Activated T-cell treated with anti-CD3 and anti-CD28 coated beads for 24 hours (primary cell): Measurements from ENCODE around the gene GGCX.

ENCODE experiments used
- DNase-seq: peaks from one replicate; pipeline ENCODE4 v3.0.0-alpha.2; 2020; ENCODE audit warnings: low read depth

Gene GGCX

DNA sequence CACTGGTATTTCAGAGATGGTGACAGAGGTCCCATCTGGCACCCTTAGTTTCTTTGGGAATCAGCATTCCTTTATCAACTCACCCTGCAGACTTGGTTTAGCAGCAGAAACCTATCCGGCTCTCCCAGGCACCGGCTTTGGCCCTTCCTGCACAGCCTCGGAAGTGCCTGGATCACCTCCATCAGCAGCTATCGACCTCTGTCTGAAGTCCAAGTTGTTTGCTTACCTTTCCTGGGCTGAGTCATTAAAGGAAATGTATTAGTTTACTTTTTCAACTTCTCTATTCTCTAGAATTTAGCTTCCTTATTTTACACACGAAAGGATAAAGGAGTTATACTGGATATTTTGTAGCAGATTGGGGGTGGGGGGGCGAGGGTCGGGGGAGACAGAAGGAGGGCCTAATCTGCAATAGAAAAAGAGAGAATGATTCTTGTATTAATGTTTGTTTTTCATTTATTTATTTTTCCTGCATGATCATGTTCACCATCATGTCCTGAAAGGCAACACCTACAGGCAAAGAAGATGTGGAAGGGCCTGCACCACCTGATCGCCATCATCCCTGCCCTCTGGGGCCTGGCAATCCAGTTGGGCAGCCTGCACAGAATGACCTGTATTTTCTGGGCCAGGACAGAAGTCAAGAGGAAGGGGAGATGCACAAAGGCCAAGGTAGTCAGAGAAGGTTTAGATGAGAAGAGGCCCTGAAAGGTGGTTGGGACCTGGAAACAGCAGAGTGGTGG, 44.5 kb downstream of the GGCX start:
- DNase-seq: no peak

DNA sequence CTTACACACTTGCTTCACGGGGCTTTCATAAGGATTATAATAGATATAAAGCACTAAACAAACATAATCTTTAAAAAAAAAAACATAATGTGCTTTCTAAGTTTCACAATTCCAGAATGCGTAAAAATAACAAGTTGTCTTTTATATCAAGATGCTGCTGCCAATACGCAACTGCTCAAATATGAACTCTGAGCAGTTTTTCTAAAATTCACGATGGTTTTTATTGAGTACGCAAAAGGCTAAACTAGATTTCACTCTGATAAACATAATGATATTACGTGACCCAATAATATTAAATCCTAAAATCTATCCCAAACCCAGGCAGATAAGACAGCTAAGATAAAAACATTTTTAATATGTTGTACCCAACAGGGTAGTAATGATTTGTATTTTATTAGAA, 47.0 kb downstream of the GGCX start:
- DNase-seq: no peak

DNA sequence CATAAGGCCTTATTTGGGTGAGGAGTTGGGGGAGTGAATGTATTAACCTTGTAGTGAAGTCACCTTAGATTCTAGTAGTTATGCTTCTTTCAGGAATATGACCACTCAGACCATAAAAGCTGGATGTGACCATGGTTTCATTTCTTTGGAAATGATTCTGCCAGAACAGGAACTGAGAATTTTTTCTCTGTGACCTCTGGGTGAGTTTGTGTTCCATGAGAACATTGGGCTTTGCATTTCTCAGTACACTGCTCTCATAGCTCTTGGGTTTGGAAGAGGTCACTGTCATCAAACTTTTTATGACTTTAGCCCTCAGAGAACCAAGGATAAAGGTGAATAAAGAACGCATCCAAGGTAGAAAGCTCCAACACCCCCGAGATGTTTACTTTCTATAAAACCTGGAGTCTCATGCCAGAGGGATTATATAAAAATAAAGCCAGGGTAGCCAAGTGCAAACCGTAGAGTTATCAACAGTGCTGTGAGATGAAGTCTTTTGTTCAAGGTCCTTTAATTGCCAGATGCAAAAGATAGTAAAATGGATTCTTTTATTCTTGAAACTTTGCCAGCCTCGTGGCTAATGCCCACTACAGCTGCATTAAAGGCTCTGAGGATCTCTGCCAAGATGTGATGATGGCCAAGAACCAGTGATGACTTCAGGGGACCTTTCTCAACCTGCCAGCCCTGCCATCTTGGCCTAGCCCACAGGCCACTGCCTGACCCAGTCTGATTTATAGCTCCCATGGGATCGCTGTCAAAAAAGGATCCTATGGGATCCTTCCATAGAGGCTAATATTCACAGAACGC, 50.1 kb downstream of the GGCX start:
- DNase-seq: no peak

DNA sequence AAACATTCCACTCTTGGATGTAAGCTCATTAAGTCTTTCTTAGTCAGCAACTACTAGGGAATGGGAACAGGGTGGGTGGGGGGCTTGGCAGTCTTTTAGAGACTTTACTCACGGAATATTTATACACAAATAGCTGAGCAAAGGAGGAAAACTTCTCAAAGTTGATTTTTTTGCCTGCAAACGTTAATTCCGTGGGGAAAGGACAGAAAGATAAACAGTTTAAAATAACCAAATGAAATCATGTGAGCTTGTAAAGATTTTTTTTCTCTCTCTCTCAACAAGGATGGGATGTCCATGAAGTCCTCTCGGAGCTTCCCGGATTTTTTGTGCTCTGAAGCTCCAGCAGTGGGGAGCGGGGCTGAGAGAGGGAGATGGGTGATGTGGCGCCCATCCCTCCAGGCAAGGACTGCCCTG, 54.5 kb downstream of the GGCX start:
- no peak for DNase-seq

DNA sequence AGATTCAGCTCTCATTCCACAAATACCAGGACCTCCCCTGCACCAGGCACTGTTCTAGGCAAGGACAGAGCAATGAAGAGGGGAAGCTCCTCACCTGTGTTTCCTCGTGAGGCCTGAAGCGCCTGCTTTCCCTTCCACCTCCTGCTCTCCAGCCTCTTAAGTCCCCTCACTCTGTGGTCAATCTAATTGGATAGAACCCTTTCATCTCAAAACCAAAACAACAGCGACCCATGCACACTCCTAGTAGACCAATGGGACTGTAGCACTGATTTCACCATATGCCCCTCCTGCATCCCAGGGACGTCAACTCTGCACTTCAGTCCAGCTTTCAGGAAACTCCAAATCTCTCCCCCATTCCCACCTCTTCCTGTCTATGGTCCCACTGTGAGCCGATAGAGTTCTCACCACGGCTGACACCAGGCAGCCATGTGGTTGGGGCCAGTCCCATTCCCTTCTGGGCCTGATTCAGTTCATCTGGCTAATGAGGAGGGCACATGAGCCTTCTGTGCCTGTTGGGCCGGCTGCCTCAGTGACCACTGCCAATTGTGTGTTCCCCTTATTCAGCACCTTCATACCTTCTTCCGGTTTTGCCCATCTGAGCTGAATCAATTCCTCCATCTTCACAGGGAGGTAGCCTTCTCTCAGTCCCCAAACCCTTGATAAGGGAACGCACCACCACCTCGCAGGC, 55.6 kb downstream of the GGCX start:
- DNase-seq: no peak

DNA sequence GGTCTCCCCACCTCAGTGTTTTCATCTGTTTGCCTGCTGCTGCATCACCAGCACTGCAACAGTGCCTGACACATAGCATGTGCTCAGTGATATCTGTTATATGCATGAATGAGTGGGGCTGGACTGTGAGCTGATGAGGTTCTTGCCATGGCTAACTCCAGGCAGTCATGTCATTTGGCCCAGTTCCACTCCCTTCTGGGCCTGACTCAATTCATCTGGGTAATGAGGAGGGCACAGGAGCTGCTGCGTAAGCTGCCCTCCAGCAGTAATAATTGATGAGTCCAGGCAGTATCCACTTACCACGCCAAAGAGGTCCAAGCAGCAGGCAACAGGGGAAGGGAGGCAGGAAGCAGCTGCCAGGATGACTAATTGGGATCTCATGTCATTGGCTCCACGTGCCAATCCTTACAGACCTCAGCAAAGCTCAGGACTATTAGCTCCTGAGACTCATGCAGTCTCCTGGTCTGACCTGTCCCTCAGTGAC, 56.5 kb downstream of the GGCX start:
- DNase-seq: no peak

DNA sequence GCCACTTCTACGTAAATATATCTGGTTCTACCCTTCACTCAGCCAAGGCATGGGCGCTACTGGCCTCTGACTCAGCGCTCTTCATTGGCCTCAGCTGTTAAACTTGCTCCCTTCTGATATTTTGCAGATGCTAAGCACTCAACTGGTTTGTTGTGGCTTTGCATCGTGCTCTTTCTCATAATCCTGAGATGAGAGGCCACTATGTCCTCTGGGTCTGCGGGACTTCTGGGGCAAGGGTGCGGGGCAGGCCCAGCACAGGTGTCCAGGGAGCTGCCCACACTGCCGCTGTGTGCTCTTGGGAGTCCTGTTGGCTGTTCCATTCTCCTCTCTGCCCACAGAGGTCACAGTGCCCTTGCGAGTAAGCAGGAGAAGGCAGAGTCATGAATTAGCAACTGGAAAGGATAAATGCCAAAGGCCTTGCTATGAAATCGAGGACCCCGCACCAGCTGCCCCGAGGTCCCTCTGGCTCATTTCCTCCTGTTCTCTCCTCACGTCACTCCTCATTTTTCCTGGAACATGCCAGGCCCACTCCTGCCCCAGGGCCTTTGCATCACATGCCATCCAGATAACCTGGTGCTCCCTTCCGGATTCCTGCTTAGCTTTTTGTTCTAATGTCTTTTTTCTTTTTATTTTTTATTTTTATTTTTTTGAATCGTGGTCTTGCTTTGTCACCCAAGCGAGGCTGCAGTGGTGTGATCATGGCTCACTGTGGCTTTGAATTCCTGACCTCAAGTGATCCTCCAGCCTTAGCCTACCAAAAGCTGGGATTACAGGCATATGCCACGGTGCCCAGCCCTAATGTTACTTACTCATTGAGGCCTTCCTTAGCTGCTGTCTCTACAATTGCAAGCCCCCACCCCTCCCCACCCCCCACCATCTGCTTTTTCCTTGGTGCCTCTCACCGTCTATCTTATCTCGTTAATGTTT, 57.2 kb downstream of the GGCX start:
- no peak for DNase-seq

DNA sequence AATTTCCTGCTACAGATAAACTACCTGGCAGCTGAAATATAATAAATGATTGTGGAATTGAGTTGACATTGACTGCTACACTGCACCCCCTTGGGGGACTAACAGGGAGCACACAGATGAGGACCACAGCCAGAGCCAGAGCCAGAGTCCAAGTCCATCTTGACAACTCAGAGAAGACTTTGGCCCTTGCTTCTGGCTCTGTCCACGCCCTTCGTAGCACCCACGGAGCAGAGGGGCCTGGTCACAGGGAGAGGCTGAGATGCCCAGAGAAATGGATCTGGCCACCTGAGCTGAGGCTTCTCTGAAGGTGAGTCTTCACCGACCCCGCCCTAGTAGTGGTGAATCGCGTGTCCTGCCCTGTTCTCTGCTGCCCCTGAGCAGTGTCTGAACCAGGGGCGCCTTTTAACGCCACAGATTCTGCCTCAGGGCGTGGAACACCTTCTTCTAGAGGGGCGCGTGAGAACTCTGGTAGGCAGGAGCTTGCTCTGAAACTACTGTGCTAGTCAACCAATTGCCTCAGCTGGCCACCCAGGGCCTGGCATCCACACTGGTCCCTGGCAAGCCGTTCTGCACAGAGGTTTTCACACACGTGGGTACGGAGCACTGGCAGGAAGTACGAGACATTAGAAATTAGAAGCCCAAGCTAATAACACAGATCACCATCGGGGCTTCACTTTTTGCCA, 58.0 kb downstream of the GGCX start:
- DNase-seq: no peak

DNA sequence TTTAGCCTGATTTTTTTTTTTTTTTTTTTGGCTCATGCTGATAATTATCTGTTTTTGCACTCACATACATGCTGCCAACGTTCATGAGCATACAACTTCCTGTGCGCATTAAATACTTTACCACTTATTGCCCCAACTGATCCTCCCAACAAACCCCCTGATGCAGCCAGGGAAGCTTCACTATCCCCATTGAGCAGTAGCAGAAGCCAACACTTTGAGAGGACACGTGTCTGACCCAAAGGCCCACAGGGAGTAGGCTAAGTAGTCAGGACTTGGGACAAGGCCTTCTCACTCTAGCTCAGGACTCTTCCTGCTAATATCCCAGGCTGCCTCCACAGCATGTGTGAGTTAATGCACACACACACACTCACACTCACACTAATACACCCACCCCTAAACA, 58.6 kb downstream of the GGCX start:
- no peak for DNase-seq

DNA sequence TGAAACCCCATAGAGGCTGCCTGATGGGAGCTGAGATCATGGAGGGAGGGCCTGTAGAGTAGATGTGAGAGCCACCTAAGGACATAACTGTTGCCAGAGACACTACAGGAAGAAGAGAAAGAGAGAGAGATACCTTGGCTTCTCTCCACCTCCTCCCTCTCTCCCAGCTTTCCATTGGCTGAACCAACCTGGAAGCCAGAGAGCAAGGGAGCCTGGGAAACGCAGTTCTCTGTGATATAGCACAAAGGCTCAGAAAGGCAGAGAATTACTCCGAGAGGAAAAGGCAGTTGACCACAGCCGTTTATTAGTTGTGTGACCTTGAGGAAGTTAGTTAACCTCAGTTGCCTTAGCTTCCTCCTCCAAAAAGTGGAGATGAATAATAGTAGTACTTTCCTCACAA, 60.0 kb downstream of the GGCX start:
- no peak for DNase-seq

DNA sequence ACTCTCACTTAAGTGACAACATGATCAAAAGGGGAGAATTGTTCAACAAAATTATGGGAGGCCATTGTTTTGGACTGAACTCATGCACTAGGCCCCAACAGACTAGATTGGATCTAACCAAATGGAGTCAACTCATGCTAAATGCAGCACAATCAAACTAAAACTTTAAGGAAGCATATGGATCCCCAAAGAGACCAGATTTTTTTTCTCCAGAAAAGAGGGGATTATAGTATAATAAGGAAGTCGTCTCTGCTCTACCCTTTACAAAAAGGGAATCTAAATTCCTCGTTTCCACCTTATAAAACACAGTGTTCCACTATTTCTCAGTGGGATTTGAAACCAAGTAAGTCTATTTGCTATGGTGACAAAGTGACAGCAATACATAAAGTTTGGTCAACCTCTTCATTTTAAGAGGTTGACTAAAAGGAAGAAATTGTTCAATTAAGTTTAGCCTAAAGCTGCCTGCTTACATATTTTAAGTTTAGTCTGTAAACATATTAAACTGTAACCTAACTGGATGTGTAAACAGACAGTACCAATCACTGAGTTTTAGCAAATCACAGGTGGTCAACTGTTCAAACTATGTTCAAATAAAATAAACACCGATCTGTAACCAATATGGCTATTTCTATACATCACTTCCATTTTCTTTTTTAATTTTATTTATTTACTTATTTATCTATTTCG, 63.2 kb downstream of the GGCX start:
- no peak for DNase-seq

DNA sequence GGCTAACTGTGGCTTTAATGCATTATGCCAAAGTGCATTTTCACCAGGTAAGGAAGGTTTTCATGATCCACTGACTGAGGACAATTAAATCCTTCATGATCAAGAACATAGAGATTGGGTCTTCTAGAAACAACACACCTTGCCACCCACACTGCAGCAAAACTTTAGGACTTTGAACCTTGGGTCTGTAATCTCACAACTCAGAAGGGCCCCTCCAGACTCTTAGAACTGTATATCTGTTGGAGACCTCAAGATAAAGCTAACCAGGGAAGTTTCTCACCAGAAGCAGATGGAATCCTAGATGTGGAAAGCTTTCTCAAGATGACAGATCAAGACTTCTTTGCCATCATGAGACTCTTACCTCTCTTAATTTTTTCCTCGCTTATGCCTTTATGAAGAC, 64.9 kb downstream of the GGCX start:
- no peak for DNase-seq
